Measurements from ENCODE around the gene DNMT3A.
"Not testable (repeated sequence)": the region's sequence is repeated elsewhere in the genome, so short reads cannot be mapped to it uniquely, and the experiment has no call there.

Gene DNMT3A

GRCh38 chr2:25230198-25230947, 111.4 kb downstream of the DNMT3A start:
- no peak for DNase-seq

GRCh38 chr2:25229279-25230197, 112.2 kb downstream of the DNMT3A start:
- DNase-seq, result no peak

GRCh38 chr2:25228848-25229278, 112.9 kb downstream of the DNMT3A start:
- peak; percentile 10 for DNase-seq

GRCh38 chr2:25227576-25227975, 114.1 kb downstream of the DNMT3A start:
- no peak for DNase-seq

- no peak for DNase-seq
These were observed 114.9 kb downstream of the DNMT3A start for GRCh38 chr2:25226827-25227226.

GRCh38 chr2:25222477-25223121, 119.1 kb downstream of the DNMT3A start:
- DNase-seq, result no peak

- DNase-seq, result no peak
These were observed 120.1 kb downstream of the DNMT3A start for GRCh38 chr2:25221579-25221978.

GRCh38 chr2:25220313-25220712, 121.4 kb downstream of the DNMT3A start:
- no peak for DNase-seq

GRCh38 chr2:25219621-25220020, 122.1 kb downstream of the DNMT3A start:
- no peak for DNase-seq

GRCh38 chr2:25218100-25218499, 123.6 kb downstream of the DNMT3A start:
- DNase-seq, result no peak

GRCh38 chr2:25215948-25216679, 125.6 kb downstream of the DNMT3A start:
- DNase-seq, result peak; percentile 76

- DNase-seq, result no peak
These were observed 126.5 kb downstream of the DNMT3A start for GRCh38 chr2:25215232-25215631.

- DNase-seq, result no peak
These were observed 128.5 kb downstream of the DNMT3A start for GRCh38 chr2:25213229-25213628.

GRCh38 chr2:25210923-25211322, 130.8 kb downstream of the DNMT3A start:
- DNase-seq, result not testable (repeated sequence)

- no peak for DNase-seq
These were observed 134.6 kb downstream of the DNMT3A start for GRCh38 chr2:25207078-25207545.

GRCh38 chr2:25204190-25204838, 137.4 kb downstream of the DNMT3A start:
- DNase-seq, result no peak

GRCh38 chr2:25202275-25202674, 139.4 kb downstream of the DNMT3A start:
- DNase-seq, result no peak

- DNase-seq, result no peak
These were observed 139.9 kb downstream of the DNMT3A start for GRCh38 chr2:25201794-25202193.

GRCh38 chr2:25201265-25201664, 140.5 kb downstream of the DNMT3A start:
- no peak for DNase-seq

- DNase-seq, result no peak
These were observed 143.1 kb downstream of the DNMT3A start for GRCh38 chr2:25198576-25198975.

GRCh38 chr2:25198209-25198525, 143.6 kb downstream of the DNMT3A start:
- DNase-seq, result no peak

All from effector CD8-positive, alpha-beta T cell (primary cell).